ENCODE results near the gene GALP. TPM values are rescaled to one million over a fixed set of nuclear protein-coding genes. Genes with fewer than 3 reads are reported as not detected.
"Not testable (repeated sequence)": the region's sequence is repeated elsewhere in the genome, so short reads cannot be mapped to it uniquely, and the experiment has no call there.

Gene GALP
- total RNA-seq, 1 experiment from 2014 or later, result not detected

- H3K27me3 ChIP-seq (ENCODE audit: control insufficient read depth, insufficient read depth, low read length), result no peaks in the 10 kb centered on the region
- no peak for DNase-seq
- H3K36me3 ChIP-seq (replicated peaks; ENCODE audit: control insufficient read depth, insufficient read depth, low read length), result no peaks in the 10 kb centered on the region; the same call in 1 of the 2 replicates
- H3K4me3 ChIP-seq (ENCODE audit: insufficient read depth, low read depth, low read length), result peak overlapping the region; percentile 63
These were observed 33.6 kb upstream of the GALP start for GRCh38 chr19:56142087-56142787.

GRCh38 chr19:56142897-56143434, 32.8 kb upstream of the GALP start:
- no peaks in the 10 kb centered on the region; the same call in none of the 2 replicates for H3K36me3 ChIP-seq (replicated peaks; ENCODE audit: control insufficient read depth, insufficient read depth, low read length)
- no peak for DNase-seq
- no peak overlapping the region for H3K4me3 ChIP-seq (ENCODE audit: insufficient read depth, low read depth, low read length)
- no peaks in the 10 kb centered on the region for H3K27me3 ChIP-seq (ENCODE audit: control insufficient read depth, insufficient read depth, low read length)

- H3K27me3 ChIP-seq (ENCODE audit: control insufficient read depth, insufficient read depth, low read length), result no peaks in the 10 kb centered on the region
- H3K4me3 ChIP-seq (ENCODE audit: insufficient read depth, low read depth, low read length), result no peak overlapping the region
These were observed 31.4 kb upstream of the GALP start for GRCh38 chr19:56144376-56144775.

DNA sequence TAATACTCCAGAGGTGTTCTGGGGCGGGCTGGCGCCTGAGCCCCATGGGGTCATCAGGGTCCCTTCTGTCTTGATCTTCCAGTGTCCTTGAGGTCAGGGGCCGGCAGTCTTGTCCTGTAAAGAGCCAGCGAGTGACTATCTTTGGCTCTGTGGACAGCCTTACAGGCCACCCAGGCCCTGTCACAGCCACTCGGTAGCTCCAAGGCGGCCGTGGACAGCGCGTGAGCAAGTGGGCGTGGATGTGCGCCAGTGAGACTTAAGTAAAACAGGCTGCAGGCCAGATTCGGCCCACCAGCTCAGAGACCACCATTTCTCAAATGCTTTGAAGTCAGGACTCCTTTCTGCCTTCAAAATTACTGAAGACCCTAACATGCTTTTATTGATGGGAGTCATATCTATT, 31.0 kb upstream of the GALP start:
- no peak overlapping the region for H3K4me3 ChIP-seq (ENCODE audit: insufficient read depth, low read depth, low read length)

More at GRCh38 chr19:56144376-56144775, 31.4 kb upstream of the GALP start:
- H3K36me3 ChIP-seq (replicated peaks; ENCODE audit: control insufficient read depth, insufficient read depth, low read length), result no peaks in the 10 kb centered on the region; the same call in none of the 2 replicates
- no peak for DNase-seq

GRCh38 chr19:56145698-56146097, 30.1 kb upstream of the GALP start:
- no peak for DNase-seq
- Histone ChIP-seq H3K27me3 (ENCODE audit: control insufficient read depth, insufficient read depth, low read length) (no peaks in the 10 kb centered on the region), H3K4me3 (ENCODE audit: insufficient read depth, low read depth, low read length) (no peak overlapping the region), H3K36me3 (replicated peaks; ENCODE audit: control insufficient read depth, insufficient read depth, low read length) (no peaks in the 10 kb centered on the region; the same call in none of the 2 replicates)

More for the DNA sequence above, 31.0 kb upstream of the GALP start:
- no peak for DNase-seq
- Histone ChIP-seq H3K36me3 (replicated peaks; ENCODE audit: control insufficient read depth, insufficient read depth, low read length) (no peaks in the 10 kb centered on the region; the same call in none of the 2 replicates), H3K27me3 (ENCODE audit: control insufficient read depth, insufficient read depth, low read length) (no peaks in the 10 kb centered on the region)

DNA sequence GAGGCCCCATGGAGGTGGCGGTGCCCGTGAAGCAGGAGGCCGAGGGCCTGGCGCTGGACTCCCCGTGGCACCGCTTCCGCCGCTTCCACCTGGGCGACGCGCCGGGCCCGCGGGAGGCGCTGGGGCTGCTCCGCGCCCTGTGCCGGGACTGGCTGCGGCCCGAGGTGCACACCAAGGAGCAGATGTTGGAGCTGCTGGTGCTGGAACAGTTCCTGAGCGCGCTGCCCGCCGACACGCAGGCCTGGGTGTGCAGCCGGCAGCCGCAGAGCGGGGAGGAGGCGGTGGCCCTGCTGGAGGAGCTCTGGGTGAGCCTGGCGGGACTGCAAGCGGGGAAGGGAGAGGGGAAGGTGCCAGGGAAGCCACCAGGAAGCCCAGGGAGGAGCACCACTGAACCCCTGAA, 28.9 kb upstream of the GALP start:
- Histone ChIP-seq H3K36me3 (replicated peaks; ENCODE audit: control insufficient read depth, insufficient read depth, low read length) (no peaks in the 10 kb centered on the region; the same call in none of the 2 replicates), H3K27me3 (ENCODE audit: control insufficient read depth, insufficient read depth, low read length) (no peaks in the 10 kb centered on the region)
- no peak for DNase-seq

DNA sequence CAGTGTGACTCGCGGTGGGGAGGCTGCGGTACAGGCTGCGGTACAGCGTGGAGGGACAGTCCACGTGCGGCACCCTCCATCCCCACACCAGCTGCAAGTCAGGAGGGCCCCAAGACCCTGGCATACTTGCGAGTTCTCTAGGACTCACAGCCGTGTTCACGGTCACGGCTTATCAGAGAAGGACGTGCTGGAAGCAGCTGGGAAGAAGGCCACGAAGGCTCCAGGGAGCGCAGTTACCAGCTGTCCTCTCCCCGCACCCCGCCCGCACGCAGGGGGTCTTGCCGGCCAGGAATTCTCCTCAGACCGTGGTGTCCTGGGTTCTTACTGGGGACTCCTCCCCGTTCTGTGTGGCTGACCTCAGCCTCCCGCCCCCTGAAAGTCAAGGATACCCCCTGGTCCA, 28.5 kb upstream of the GALP start:
- Histone ChIP-seq H3K4me3 (ENCODE audit: insufficient read depth, low read depth, low read length) (no peak overlapping the region), H3K27me3 (ENCODE audit: control insufficient read depth, insufficient read depth, low read length) (no peaks in the 10 kb centered on the region), H3K36me3 (replicated peaks; ENCODE audit: control insufficient read depth, insufficient read depth, low read length) (no peaks in the 10 kb centered on the region; the same call in none of the 2 replicates)
- no peak for DNase-seq

More for the DNA sequence above, 28.9 kb upstream of the GALP start:
- H3K4me3 ChIP-seq (ENCODE audit: insufficient read depth, low read depth, low read length), result no peak overlapping the region

- Histone ChIP-seq H3K4me3 (ENCODE audit: insufficient read depth, low read depth, low read length) (no peak overlapping the region), H3K36me3 (replicated peaks; ENCODE audit: control insufficient read depth, insufficient read depth, low read length) (no peaks in the 10 kb centered on the region; the same call in none of the 2 replicates), H3K27me3 (ENCODE audit: control insufficient read depth, insufficient read depth, low read length) (no peaks in the 10 kb centered on the region)
- DNase-seq, result no peak
These were observed 27.7 kb upstream of the GALP start for GRCh38 chr19:56148096-56148495.

- not testable (repeated sequence) for DNase-seq; H3K36me3 ChIP-seq (replicated peaks; ENCODE audit: control insufficient read depth, insufficient read depth, low read length); H3K4me3 ChIP-seq (ENCODE audit: insufficient read depth, low read depth, low read length); H3K27me3 ChIP-seq (ENCODE audit: control insufficient read depth, insufficient read depth, low read length)
These were observed 26.7 kb upstream of the GALP start for GRCh38 chr19:56148955-56149655.

DNA sequence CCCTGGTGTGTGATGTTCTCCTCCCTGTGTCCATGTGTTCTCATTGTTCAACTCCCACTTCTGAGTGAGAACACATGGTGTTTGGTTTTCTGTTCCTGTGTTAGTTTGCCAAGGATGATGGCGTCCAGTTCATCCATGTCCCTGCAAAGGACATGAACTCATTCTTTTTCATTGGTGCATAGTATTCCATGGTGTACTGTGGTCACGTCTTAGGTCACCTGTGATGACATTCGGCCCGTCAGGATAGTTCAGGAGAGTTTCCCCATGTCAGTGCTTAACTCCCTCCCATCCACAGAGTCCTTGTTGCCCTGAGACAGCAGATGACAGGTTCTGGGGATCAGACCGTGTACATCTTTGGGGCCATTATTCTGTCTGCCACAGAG, 26.2 kb upstream of the GALP start:
- no peak overlapping the region for H3K4me3 ChIP-seq (ENCODE audit: insufficient read depth, low read depth, low read length)

DNA sequence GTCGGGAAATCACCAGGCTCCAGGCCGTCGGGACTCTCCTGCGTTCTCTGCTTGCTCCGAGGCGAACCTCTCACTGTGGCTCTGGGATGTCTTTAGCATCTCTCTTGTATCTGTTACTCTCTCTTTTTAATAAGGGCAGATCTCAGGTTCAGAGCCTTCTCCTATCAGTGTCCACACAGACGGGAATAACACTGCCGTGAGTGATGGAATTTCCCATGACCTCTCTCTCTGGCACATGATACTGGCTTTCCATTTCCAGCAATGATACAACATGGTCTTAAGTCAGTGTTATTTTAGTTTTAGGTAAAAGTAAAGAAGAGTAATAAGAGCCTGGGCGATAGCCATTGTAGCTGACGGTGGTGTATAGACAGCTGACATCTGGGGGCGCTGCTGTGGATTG, 25.4 kb upstream of the GALP start:
- DNase-seq, result no peak

More for the DNA sequence above, 26.2 kb upstream of the GALP start:
- H3K36me3 ChIP-seq (replicated peaks; ENCODE audit: control insufficient read depth, insufficient read depth, low read length), result no peaks in the 10 kb centered on the region; the same call in none of the 2 replicates
- H3K27me3 ChIP-seq (ENCODE audit: control insufficient read depth, insufficient read depth, low read length), result no peaks in the 10 kb centered on the region
- DNase-seq, result no peak

GRCh38 chr19:56152644-56153043, 23.2 kb upstream of the GALP start:
- no peak for DNase-seq
- no peak overlapping the region for H3K4me3 ChIP-seq (ENCODE audit: insufficient read depth, low read depth, low read length)
- H3K36me3 ChIP-seq (replicated peaks; ENCODE audit: control insufficient read depth, insufficient read depth, low read length), result peaks cover 6% of the 10 kb centered on the region
- no peaks in the 10 kb centered on the region for H3K27me3 ChIP-seq (ENCODE audit: control insufficient read depth, insufficient read depth, low read length)

More for the DNA sequence above, 25.4 kb upstream of the GALP start:
- Histone ChIP-seq H3K36me3 (replicated peaks; ENCODE audit: control insufficient read depth, insufficient read depth, low read length) (peaks cover under 1% of the 10 kb centered on the region), H3K4me3 (ENCODE audit: insufficient read depth, low read depth, low read length) (no peak overlapping the region), H3K27me3 (ENCODE audit: control insufficient read depth, insufficient read depth, low read length) (no peaks in the 10 kb centered on the region)

- H3K4me3 ChIP-seq (ENCODE audit: insufficient read depth, low read depth, low read length), result no peak overlapping the region
- peaks cover 6% of the 10 kb centered on the region for H3K36me3 ChIP-seq (replicated peaks; ENCODE audit: control insufficient read depth, insufficient read depth, low read length)
- peak; percentile 90 for DNase-seq
- H3K27me3 ChIP-seq (ENCODE audit: control insufficient read depth, insufficient read depth, low read length), result no peaks in the 10 kb centered on the region
These were observed 22.3 kb upstream of the GALP start for GRCh38 chr19:56153507-56153906.

GRCh38 chr19:56155124-56155687, 20.6 kb upstream of the GALP start:
- Histone ChIP-seq H3K36me3 (replicated peaks; ENCODE audit: control insufficient read depth, insufficient read depth, low read length) (peaks cover 6% of the 10 kb centered on the region), H3K27me3 (ENCODE audit: control insufficient read depth, insufficient read depth, low read length) (no peaks in the 10 kb centered on the region), H3K4me3 (ENCODE audit: insufficient read depth, low read depth, low read length) (no peak overlapping the region)
- DNase-seq, result peak; percentile 92

All from H7 (cell line).